ENCODE results near the gene MARVELD3. TPM values are rescaled to one million over a fixed set of nuclear protein-coding genes. Genes with fewer than 3 reads are reported as not detected.
A peak's percentile ranks its signal among the peaks of the same experiment; 100 is the strongest.
"Not testable (repeated sequence)": the region's sequence is repeated elsewhere in the genome, so short reads cannot be mapped to it uniquely, and the experiment has no call there.

Gene MARVELD3, protein sequence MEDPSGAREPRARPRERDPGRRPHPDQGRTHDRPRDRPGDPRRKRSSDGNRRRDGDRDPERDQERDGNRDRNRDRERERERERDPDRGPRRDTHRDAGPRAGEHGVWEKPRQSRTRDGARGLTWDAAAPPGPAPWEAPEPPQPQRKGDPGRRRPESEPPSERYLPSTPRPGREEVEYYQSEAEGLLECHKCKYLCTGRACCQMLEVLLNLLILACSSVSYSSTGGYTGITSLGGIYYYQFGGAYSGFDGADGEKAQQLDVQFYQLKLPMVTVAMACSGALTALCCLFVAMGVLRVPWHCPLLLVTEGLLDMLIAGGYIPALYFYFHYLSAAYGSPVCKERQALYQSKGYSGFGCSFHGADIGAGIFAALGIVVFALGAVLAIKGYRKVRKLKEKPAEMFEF
- total RNA-seq, result 100 to 1,000 TPM in 1 of 3 donors, 10 to 100 TPM in 2; 46.9 to 108 (median 85.8) TPM
- long read RNA-seq, donor 1, transcript MARVELD3-202 (3 exons, 2,214 nt), result minor isoform, 65 of 162 reads
- long read RNA-seq, donor 1, transcript MARVELD3-201 (3 exons, 2,912 nt), result major isoform, 87 of 162 reads
- long read RNA-seq, donor 1, transcript MARVELD3-206 (2 exons, 850 nt), result minor isoform, 5 of 162 reads
- long read RNA-seq, donor 1, partial matches to known transcripts, result 0 of 162 reads
- long read RNA-seq, donor 1, other reads (novel, unspliced or antisense), result 4 of 162 reads
- long read RNA-seq, donor 2, partial matches to known transcripts, result 0 of 16 reads
- long read RNA-seq, donor 2, other reads (novel, unspliced or antisense), result 13 of 16 reads

DNA sequence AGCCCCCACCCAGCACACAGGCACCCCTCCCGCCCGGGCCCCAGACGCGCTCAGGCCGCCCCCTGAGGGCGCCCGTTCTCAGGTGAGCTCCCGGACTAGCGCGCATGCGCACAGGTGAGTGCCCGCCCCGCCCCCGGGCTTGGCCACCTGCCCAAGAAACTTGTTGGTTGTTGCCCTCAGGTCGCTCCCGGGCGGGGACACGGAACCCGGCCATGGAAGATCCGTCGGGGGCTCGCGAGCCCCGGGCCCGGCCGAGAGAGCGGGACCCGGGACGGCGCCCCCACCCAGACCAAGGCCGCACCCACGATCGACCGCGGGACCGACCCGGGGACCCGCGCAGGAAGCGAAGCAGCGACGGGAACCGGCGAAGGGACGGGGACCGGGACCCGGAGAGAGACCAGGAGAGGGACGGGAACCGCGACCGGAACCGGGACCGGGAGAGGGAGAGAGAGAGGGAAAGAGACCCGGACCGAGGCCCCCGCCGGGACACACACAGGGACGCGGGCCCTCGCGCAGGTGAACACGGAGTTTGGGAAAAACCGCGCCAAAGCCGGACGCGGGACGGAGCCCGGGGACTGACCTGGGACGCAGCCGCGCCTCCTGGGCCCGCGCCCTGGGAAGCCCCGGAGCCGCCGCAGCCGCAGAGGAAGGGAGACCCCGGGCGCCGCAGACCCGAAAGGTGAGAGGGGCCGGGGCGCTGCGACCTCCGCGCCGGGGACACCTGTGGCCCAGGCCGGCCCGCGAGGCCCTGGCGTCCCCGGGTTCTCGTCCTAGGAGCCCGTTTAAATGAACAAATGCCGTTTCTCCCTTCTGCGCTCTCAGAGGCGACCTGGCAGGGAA lies at the start of gene MARVELD3:
Gene MARVELD3, plus strand, starts transcription at position 167 of the 840 bp plus-strand sequence. Its CDS starts 46 bp downstream, at position 213.
- H3K9me3 ChIP-seq, result no peaks in the 10 kb centered on the region
- no peaks in the 10 kb centered on the region for H3K36me3 ChIP-seq (ENCODE audit: low read depth)
- peak; percentile 89 to 97 (median 97) for DNase-seq
- peak; percentile 70 for ATAC-seq
- H3K4me3 ChIP-seq, result peak within 1 kb of the TSS; percentile 63
- intact Hi-C loops (cut with DNase I, micrococcal nuclease), result no loop called here
- peaks cover 8% of the 10 kb centered on the region for H3K4me1 ChIP-seq (ENCODE audit: low read depth)
- TF ChIP-seq, protein P1, sequence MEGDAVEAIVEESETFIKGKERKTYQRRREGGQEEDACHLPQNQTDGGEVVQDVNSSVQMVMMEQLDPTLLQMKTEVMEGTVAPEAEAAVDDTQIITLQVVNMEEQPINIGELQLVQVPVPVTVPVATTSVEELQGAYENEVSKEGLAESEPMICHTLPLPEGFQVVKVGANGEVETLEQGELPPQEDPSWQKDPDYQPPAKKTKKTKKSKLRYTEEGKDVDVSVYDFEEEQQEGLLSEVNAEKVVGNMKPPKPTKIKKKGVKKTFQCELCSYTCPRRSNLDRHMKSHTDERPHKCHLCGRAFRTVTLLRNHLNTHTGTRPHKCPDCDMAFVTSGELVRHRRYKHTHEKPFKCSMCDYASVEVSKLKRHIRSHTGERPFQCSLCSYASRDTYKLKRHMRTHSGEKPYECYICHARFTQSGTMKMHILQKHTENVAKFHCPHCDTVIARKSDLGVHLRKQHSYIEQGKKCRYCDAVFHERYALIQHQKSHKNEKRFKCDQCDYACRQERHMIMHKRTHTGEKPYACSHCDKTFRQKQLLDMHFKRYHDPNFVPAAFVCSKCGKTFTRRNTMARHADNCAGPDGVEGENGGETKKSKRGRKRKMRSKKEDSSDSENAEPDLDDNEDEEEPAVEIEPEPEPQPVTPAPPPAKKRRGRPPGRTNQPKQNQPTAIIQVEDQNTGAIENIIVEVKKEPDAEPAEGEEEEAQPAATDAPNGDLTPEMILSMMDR (IDR thresholded peaks at IDR 0.05), result no peak

- Histone ChIP-seq H3K36me3 (ENCODE audit: low read depth) (no peaks in the 10 kb centered on the region), H3K4me3 (no peak within 1 kb of the TSS), H3K9me3 (no peaks in the 10 kb centered on the region), H3K4me1 (ENCODE audit: low read depth) (no peaks in the 10 kb centered on the region)
- intact Hi-C loops (cut with DNase I, micrococcal nuclease), result no loop called here
- TF ChIP-seq, protein P1 (IDR thresholded peaks at IDR 0.05), result no peak
- ATAC-seq (no peak), DNase-seq (no peak)
Measured at GRCh38 chr16:71576971-71577370, 49.0 kb upstream of the MARVELD3 start, which contains the start of gene TAT. TAT (minus strand) TSS chr16:71577092; CDS start chr16:71576415, 677 bp downstream.

DNA sequence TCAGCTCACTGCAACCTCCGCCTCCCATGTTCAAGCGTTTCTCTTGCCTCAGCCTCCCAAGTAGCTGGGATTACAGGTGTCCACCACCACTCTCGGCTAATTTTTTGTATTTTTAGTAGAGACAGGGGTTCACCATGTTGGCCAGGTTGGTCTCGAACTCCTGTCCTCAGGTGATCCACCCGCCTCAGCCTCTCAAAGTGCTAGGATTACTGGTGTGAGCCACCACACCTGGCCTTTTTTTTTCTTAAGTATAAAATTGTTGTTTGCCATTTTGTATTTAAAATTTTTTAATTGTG lies 43.5 kb upstream of the MARVELD3 start:
- DNase-seq; H3K9me3 ChIP-seq; H3K4me1 ChIP-seq (ENCODE audit: low read depth); H3K36me3 ChIP-seq (ENCODE audit: low read depth); intact Hi-C loops (cut with DNase I, micrococcal nuclease); H3K4me3 ChIP-seq; ATAC-seq: not testable (repeated sequence)

- Histone ChIP-seq H3K36me3 (ENCODE audit: low read depth) (no peaks in the 10 kb centered on the region), H3K4me3 (no peak overlapping the region), H3K4me1 (ENCODE audit: low read depth) (no peaks in the 10 kb centered on the region), H3K9me3 (no peaks in the 10 kb centered on the region)
- intact Hi-C loops (cut with DNase I, micrococcal nuclease), result no loop called here
- ATAC-seq, result no peak
- no peak for DNase-seq
- TF ChIP-seq, protein P1 (IDR thresholded peaks at IDR 0.05), result no peak
Measured at GRCh38 chr16:71584543-71585317, 41.3 kb upstream of the MARVELD3 start.

- Histone ChIP-seq H3K4me3 (no peak overlapping the region), H3K4me1 (ENCODE audit: low read depth) (no peaks in the 10 kb centered on the region), H3K36me3 (ENCODE audit: low read depth) (no peaks in the 10 kb centered on the region), H3K9me3 (no peaks in the 10 kb centered on the region)
- TF ChIP-seq, protein P1 (IDR thresholded peaks at IDR 0.05), result no peak
- DNase-seq (no peak), ATAC-seq (peak; percentile 60)
- intact Hi-C loops (cut with DNase I, micrococcal nuclease), result no loop called here
Measured at GRCh38 chr16:71585318-71585703, 40.7 kb upstream of the MARVELD3 start.

- ATAC-seq; H3K9me3 ChIP-seq; H3K4me1 ChIP-seq (ENCODE audit: low read depth); DNase-seq; H3K4me3 ChIP-seq; intact Hi-C loops (cut with DNase I, micrococcal nuclease); H3K36me3 ChIP-seq (ENCODE audit: low read depth): not testable (repeated sequence)
Measured at GRCh38 chr16:71589334-71589733, 36.6 kb upstream of the MARVELD3 start.

DNA sequence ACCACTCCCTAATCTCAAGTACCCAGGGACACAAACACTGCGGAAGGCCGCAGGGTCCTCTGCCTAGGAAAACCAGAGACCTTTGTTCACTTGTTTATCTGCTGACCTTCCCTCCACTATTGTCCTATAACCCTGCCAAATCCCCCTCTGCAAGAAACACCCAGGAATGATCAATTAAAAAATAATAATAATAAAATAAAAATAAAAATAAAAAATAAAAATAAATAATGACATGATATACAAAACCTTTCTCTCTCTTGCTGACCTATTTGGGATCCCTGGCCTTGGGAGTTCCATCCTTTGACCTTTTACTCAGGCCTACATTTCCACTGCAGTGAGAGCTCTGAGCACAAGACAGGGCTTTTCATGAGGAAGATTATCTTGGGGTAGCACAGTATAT lies 35.9 kb upstream of the MARVELD3 start:
- ATAC-seq; H3K9me3 ChIP-seq; H3K4me3 ChIP-seq; DNase-seq; intact Hi-C loops (cut with DNase I, micrococcal nuclease); H3K36me3 ChIP-seq (ENCODE audit: low read depth); H3K4me1 ChIP-seq (ENCODE audit: low read depth): not testable (repeated sequence)
